GM12872 (cell line): Measurements from ENCODE around the gene HGFAC.

ENCODE experiments used
- CTCF ChIP-seq: IDR thresholded peaks from 3 replicates; pipeline ENCODE4 v1.5.1; 2011; ENCODE audit warnings: low read depth, mild to moderate bottlenecking, low read length, moderate library complexity; ENCODE audit not compliant: insufficient read depth

The HGFAC gene

GRCh38 chr4:3407930-3408792 lies 33.6 kb upstream of the HGFAC start:
- no peak for TF ChIP-seq CTCF

- TF ChIP-seq CTCF, result no peak
Measured at GRCh38 chr4:3408793-3409330, 32.9 kb upstream of the HGFAC start.

DNA sequence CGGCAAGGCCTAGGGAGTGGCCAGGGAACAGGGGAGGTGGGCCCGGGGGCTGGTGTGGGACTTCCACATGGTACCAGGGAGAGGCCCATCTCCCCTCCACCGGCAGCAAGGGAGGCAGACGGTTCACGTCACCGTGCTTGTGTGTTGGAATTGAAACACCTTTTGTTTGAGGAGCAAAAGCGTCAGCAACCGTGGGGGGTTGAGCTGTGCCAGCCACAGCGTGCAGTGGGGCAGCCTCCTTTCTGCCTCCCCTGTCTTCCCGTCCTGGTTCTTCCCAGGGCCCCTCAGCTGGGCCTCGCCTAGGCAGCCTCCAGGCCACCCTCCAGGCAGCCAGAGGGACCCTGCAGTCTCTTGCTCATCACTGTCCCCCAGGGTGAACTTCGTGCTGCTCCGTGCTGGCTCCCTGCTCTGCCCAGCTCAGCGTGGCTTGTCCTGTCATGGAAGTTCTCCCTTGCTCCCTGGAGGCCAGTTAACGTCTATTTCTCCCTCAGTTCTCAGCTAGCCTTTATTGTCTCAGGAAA lies 32.1 kb upstream of the HGFAC start:
- no peak for TF ChIP-seq CTCF

GRCh38 chr4:3410401-3411135 lies 31.2 kb upstream of the HGFAC start:
- TF ChIP-seq CTCF, result no peak

DNA sequence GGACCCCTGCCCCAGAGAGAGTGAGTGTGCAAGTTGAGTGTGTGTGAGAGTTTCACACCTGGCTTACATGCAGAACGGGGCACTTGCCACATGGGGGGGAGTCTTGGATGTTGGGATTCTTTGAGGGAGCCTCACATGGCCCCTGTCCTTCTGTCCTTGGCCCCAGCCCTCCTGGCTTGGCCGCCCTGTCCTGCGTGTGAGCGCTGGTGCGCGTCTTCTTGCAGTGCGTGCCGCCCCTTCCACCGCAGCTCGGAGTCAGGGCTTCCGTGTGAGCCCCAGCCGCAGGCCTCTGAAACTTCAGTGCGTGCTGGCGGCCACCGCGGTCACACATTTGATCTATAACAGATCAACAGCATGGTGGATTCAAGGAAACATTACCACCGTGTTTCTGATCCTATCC lies 30.1 kb upstream of the HGFAC start:
- no peak for TF ChIP-seq CTCF

DNA sequence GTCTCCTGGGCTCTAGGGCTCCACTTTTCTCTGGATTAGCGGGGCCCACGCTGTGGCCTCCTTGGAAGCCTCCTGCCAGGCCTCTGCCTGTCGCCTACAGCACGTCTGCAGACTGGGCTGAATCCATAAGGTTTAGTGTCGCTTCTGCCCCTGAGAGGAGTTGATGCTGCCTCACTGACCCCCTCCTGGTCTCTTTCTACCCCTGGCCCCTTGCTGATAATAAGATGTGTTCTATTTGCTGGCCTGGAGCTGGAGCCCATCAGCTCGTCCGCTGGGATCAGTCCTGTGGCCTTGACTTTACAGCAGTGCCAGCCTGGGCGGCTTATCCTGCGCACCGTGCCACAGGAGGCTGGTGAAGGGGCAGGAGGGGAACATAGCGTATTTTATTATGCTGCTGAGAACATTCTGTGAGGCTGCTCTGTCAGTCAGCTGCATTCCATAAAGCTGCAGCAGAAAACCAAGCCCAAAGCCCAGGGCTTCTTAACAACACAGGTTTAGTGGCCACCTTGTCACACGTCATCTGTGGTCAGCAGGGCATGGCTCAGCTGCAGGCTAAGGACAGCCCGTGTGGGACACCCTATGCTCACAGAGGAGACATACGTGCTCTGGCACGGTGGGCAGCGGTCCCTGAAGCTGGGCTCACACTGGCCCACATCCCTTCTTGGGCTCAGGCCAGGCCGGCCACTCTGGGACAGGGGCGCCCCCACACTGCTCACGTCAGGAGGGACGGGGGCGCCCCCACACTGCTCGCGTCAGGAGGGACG lies 29.3 kb upstream of the HGFAC start:
- TF ChIP-seq CTCF, result no peak
